Measurements from ENCODE around the gene WDFY3.

Gene WDFY3

GRCh38 chr4:84915396-84915780 is 51.1 kb downstream of the WDFY3 start:
- in situ Hi-C loops (cut with HindIII; ENCODE audit: low pct_unique_long_range_greater_than_20kb, low sequenced_read_pairs), result no loop called here
- TF ChIP-seq JUND (IDR thresholded peaks at IDR 0.05; ENCODE audit: low read depth), result no peak
- no peak for DNase-seq (ENCODE audit: low read depth in 1 of 2, low spot score in 1 of 2)

- in situ Hi-C loops (cut with HindIII; ENCODE audit: low pct_unique_long_range_greater_than_20kb, low sequenced_read_pairs), result no loop called here
- no peak for DNase-seq (ENCODE audit: low read depth in 1 of 2, low spot score in 1 of 2)
- TF ChIP-seq JUND (IDR thresholded peaks at IDR 0.05; ENCODE audit: low read depth), result no peak
Measured at GRCh38 chr4:84914686-84915395, 51.6 kb downstream of the WDFY3 start.

- in situ Hi-C loops (cut with HindIII; ENCODE audit: low pct_unique_long_range_greater_than_20kb, low sequenced_read_pairs), result no loop called here
- DNase-seq (ENCODE audit: low read depth in 1 of 2, low spot score in 1 of 2), result no peak
- TF ChIP-seq JUND (IDR thresholded peaks at IDR 0.05; ENCODE audit: low read depth), result no peak
Measured at GRCh38 chr4:84913176-84913575, 53.3 kb downstream of the WDFY3 start.

- in situ Hi-C loops (cut with HindIII; ENCODE audit: low pct_unique_long_range_greater_than_20kb, low sequenced_read_pairs), result no loop called here
Measured at GRCh38 chr4:84912741-84913140, 53.7 kb downstream of the WDFY3 start.

GRCh38 chr4:84908876-84909275 is 57.6 kb downstream of the WDFY3 start:
- no peak for DNase-seq (ENCODE audit: low read depth in 1 of 2, low spot score in 1 of 2)
- no peak for TF ChIP-seq JUND (IDR thresholded peaks at IDR 0.05; ENCODE audit: low read depth)
- in situ Hi-C loops (cut with HindIII; ENCODE audit: low pct_unique_long_range_greater_than_20kb, low sequenced_read_pairs), result no loop called here

More at GRCh38 chr4:84912741-84913140, 53.7 kb downstream of the WDFY3 start:
- no peak for DNase-seq (ENCODE audit: low read depth in 1 of 2, low spot score in 1 of 2)
- TF ChIP-seq JUND (IDR thresholded peaks at IDR 0.05; ENCODE audit: low read depth), result no peak

- no peak for TF ChIP-seq JUND (IDR thresholded peaks at IDR 0.05; ENCODE audit: low read depth)
- in situ Hi-C loops (cut with HindIII; ENCODE audit: low pct_unique_long_range_greater_than_20kb, low sequenced_read_pairs), result no loop called here
- DNase-seq (ENCODE audit: low read depth in 1 of 2, low spot score in 1 of 2), result no peak
Measured at GRCh38 chr4:84907145-84907544, 59.3 kb downstream of the WDFY3 start.

GRCh38 chr4:84905646-84906045 is 60.8 kb downstream of the WDFY3 start:
- no peak for DNase-seq (ENCODE audit: low read depth in 1 of 2, low spot score in 1 of 2)
- in situ Hi-C loops (cut with HindIII; ENCODE audit: low pct_unique_long_range_greater_than_20kb, low sequenced_read_pairs), result no loop called here
- TF ChIP-seq JUND (IDR thresholded peaks at IDR 0.05; ENCODE audit: low read depth), result no peak

- in situ Hi-C loops (cut with HindIII; ENCODE audit: low pct_unique_long_range_greater_than_20kb, low sequenced_read_pairs), result no loop called here
- no peak for TF ChIP-seq JUND (IDR thresholded peaks at IDR 0.05; ENCODE audit: low read depth)
- no peak for DNase-seq (ENCODE audit: low read depth in 1 of 2, low spot score in 1 of 2)
Measured at GRCh38 chr4:84901740-84902281, 64.7 kb downstream of the WDFY3 start.

GRCh38 chr4:84901173-84901572 is 65.3 kb downstream of the WDFY3 start:
- no peak for TF ChIP-seq JUND (IDR thresholded peaks at IDR 0.05; ENCODE audit: low read depth)

GRCh38 chr4:84899616-84900015 is 66.9 kb downstream of the WDFY3 start:
- no peak for TF ChIP-seq JUND (IDR thresholded peaks at IDR 0.05; ENCODE audit: low read depth)
- in situ Hi-C loops (cut with HindIII; ENCODE audit: low pct_unique_long_range_greater_than_20kb, low sequenced_read_pairs), result no loop called here
- DNase-seq (ENCODE audit: low read depth in 1 of 2, low spot score in 1 of 2), result no peak

More at GRCh38 chr4:84901173-84901572, 65.3 kb downstream of the WDFY3 start:
- DNase-seq (ENCODE audit: low read depth in 1 of 2, low spot score in 1 of 2), result no peak
- in situ Hi-C loops (cut with HindIII; ENCODE audit: low pct_unique_long_range_greater_than_20kb, low sequenced_read_pairs), result no loop called here

GRCh38 chr4:84897516-84897915 is 69.0 kb downstream of the WDFY3 start:
- TF ChIP-seq JUND (IDR thresholded peaks at IDR 0.05; ENCODE audit: low read depth), result no peak
- DNase-seq (ENCODE audit: low read depth in 1 of 2, low spot score in 1 of 2), result no peak
- in situ Hi-C loops (cut with HindIII; ENCODE audit: low pct_unique_long_range_greater_than_20kb, low sequenced_read_pairs), result no loop called here

GRCh38 chr4:84895283-84895682 is 71.2 kb downstream of the WDFY3 start:
- no peak for TF ChIP-seq JUND (IDR thresholded peaks at IDR 0.05; ENCODE audit: low read depth)
- in situ Hi-C loops (cut with HindIII; ENCODE audit: low pct_unique_long_range_greater_than_20kb, low sequenced_read_pairs), result no loop called here
- no peak for DNase-seq (ENCODE audit: low read depth in 1 of 2, low spot score in 1 of 2)

GRCh38 chr4:84894621-84895020 is 71.9 kb downstream of the WDFY3 start:
- in situ Hi-C loops (cut with HindIII; ENCODE audit: low pct_unique_long_range_greater_than_20kb, low sequenced_read_pairs), result no loop called here
- DNase-seq (ENCODE audit: low read depth in 1 of 2, low spot score in 1 of 2), result no peak

GRCh38 chr4:84892950-84893349 is 73.5 kb downstream of the WDFY3 start:
- in situ Hi-C loops (cut with HindIII; ENCODE audit: low pct_unique_long_range_greater_than_20kb, low sequenced_read_pairs), result no loop called here
- TF ChIP-seq JUND (IDR thresholded peaks at IDR 0.05; ENCODE audit: low read depth), result no peak

More at GRCh38 chr4:84894621-84895020, 71.9 kb downstream of the WDFY3 start:
- no peak for TF ChIP-seq JUND (IDR thresholded peaks at IDR 0.05; ENCODE audit: low read depth)

More at GRCh38 chr4:84892950-84893349, 73.5 kb downstream of the WDFY3 start:
- no peak for DNase-seq (ENCODE audit: low read depth in 1 of 2, low spot score in 1 of 2)
